C4-2B (cell line): ENCODE data around the gene ETS1.

Experiments
- CTCF ChIP-seq: fragments of 450-650 bp; conservative IDR thresholded peaks from 2 replicates; pipeline ENCODE4 v1.5.1; 2017; ENCODE audit warnings: mild to moderate bottlenecking
- ZFX ChIP-seq: fragments of 450-650 bp; IDR thresholded peaks from 2 replicates; pipeline ENCODE4 v1.6.1; 2017

- TF ChIP-seq CTCF (no peak), ZFX (no peak)
Measured at GRCh38 chr11:128464878-128465450, 122.4 kb downstream of the ETS1 start.
